GM18505 (cell line): Measurements from ENCODE around the gene HSPG2.
"Not testable (repeated sequence)": the region's sequence is repeated elsewhere in the genome, so short reads cannot be mapped to it uniquely, and the experiment has no call there.

ENCODE experiments used
- ATAC-seq: cut with Tn5 transposase; IDR thresholded peaks from one replicate; pipeline ENCODE4 v1.9.1; 2021; ENCODE audit not compliant: unreplicated experiment
- POLR2A ChIP-seq: IDR thresholded peaks from 4 replicates; pipeline ENCODE4 v1.6.1; 2011; ENCODE audit warnings: borderline replicate concordance; ENCODE audit not compliant: insufficient read depth, insufficient read length; ENCODE audit errors: extremely low read depth

The HSPG2 gene

GRCh38 chr1:21944733-21945073, 7.6 kb upstream of the HSPG2 start:
- ATAC-seq: no peak
- TF ChIP-seq POLR2A: no peak

- ATAC-seq: not testable (repeated sequence)
These were observed 6.0 kb upstream of the HSPG2 start for GRCh38 chr1:21942959-21943640.

GRCh38 chr1:21942464-21942863, 5.4 kb upstream of the HSPG2 start:
- no peak for ATAC-seq
- no peak for TF ChIP-seq POLR2A

GRCh38 chr1:21941370-21941769, 4.3 kb upstream of the HSPG2 start:
- no peak for ATAC-seq
- no peak for TF ChIP-seq POLR2A

- no peak for ATAC-seq
- no peak for TF ChIP-seq POLR2A
These were observed 3.4 kb upstream of the HSPG2 start for GRCh38 chr1:21940492-21940891.

GRCh38 chr1:21939650-21940374, 2.7 kb upstream of the HSPG2 start:
- ATAC-seq: no peak
- TF ChIP-seq POLR2A: no peak

- no peak for ATAC-seq
- no peak for TF ChIP-seq POLR2A
These were observed 1.8 kb upstream of the HSPG2 start for GRCh38 chr1:21938732-21939538.

- no peak for TF ChIP-seq POLR2A
- ATAC-seq: peak; percentile 58
These were observed 437 bp upstream of the HSPG2 start for GRCh38 chr1:21937372-21938121.

GRCh38 chr1:21936366-21937031, 611 bp downstream of the HSPG2 start:
- ATAC-seq: peak; percentile 15
- no peak for TF ChIP-seq POLR2A

- no peak for TF ChIP-seq POLR2A
- ATAC-seq: no peak
These were observed 1.2 kb downstream of the HSPG2 start for GRCh38 chr1:21935891-21936365.

- no peak for TF ChIP-seq POLR2A
These were observed 1.7 kb downstream of the HSPG2 start for GRCh38 chr1:21935393-21935804.

GRCh38 chr1:21933397-21934248, 3.5 kb downstream of the HSPG2 start:
- ATAC-seq: no peak
- no peak for TF ChIP-seq POLR2A

More at GRCh38 chr1:21935393-21935804, 1.7 kb downstream of the HSPG2 start:
- no peak for ATAC-seq
